Parathyroid adenoma (tissue), 2 donors: Measurements from ENCODE around the gene EIF2S2.

Source experiments
- H2AFZ ChIP-seq: fragments of 300-600 bp; sonication (generic); one replicate; pipeline ENCODE4 v1.7.0; 2017; ENCODE audit warnings: antibody characterized with exemption, mild to moderate bottlenecking
- H3K27ac ChIP-seq: fragments of 300-600 bp; sonication (generic); one replicate; pipeline ENCODE4 v1.7.0; 2017
- H3K27me3 ChIP-seq: fragments of 300-600 bp; sonication (generic); one replicate; pipeline ENCODE4 v1.7.0; 2017; ENCODE audit warnings: low read length; ENCODE audit not compliant: control insufficient read depth, insufficient read depth
- H3K36me3 ChIP-seq: fragments of 300-600 bp; sonication (generic); one replicate; pipeline ENCODE4 v1.7.0; 2017; ENCODE audit warnings: low read length; ENCODE audit not compliant: control insufficient read depth, insufficient read depth
- H3K4me1 ChIP-seq: fragments of 300-600 bp; sonication (generic); one replicate; pipeline ENCODE4 v1.7.0; 2017; ENCODE audit warnings: control low read depth
- H3K4me2 ChIP-seq: fragments of 300-600 bp; sonication (generic); one replicate; pipeline ENCODE4 v1.7.0; 2017; ENCODE audit warnings: low read length
- H3K4me3 ChIP-seq: fragments of 300-600 bp; sonication (generic); one replicate; pipeline ENCODE4 v1.7.0; 2017; ENCODE audit warnings: low read depth, low read length
- H3K79me2 ChIP-seq: fragments of 300-600 bp; sonication (generic); one replicate; pipeline ENCODE4 v1.7.0; 2017; ENCODE audit warnings: control low read depth
- H3K9ac ChIP-seq: fragments of 300-600 bp; sonication (generic); one replicate; pipeline ENCODE4 v1.7.0; 2017; ENCODE audit warnings: mild to moderate bottlenecking
- H3K9me3 ChIP-seq: fragments of 300-600 bp; sonication (generic); one replicate; pipeline ENCODE4 v1.7.0; 2017; ENCODE audit warnings: low read length; ENCODE audit not compliant: control insufficient read depth
- TF ChIP-seq, protein P1 (sequence below): fragments of 300-600 bp; sonication (generic); IDR thresholded peaks from one replicate; pipeline ENCODE4 v1.7.0; 2017; ENCODE audit warnings: antibody characterized with exemption, mild to moderate bottlenecking
- donor health status: primary hyperparathyroidism.

Gene EIF2S2

DNA sequence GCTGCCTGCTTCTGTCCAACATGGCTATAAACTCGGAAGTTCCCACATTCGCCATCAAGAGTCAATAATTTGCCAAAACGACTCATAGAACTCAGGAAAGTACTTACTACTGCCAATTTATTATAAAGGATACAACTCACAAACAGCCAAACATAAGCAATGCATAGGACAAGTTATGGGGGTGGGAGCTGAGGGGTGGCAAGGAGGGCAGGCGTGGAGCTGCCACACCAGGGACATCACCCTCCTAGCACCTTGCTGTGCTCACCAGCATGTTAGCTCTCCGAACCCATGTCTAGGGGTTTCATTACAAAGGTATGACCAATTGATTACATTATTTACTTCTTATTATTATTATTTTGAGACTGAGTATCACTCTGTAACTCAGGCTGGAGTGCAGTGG is 12.4 kb downstream of the EIF2S2 start:
- Histone ChIP-seq H3K79me2 (peaks cover 14% of the 10 kb centered on the region), H3K27ac (no peak overlapping the region), H2AFZ (no peak overlapping the region), H3K4me2 (no peak overlapping the region), H3K9me3 (no peaks in the 10 kb centered on the region), H3K4me3 (no peak overlapping the region), H3K4me1 (no peaks in the 10 kb centered on the region), H3K27me3 (no peaks in the 10 kb centered on the region), H3K36me3 (no peaks in the 10 kb centered on the region), H3K9ac (no peak overlapping the region)
- TF ChIP-seq, protein P1, sequence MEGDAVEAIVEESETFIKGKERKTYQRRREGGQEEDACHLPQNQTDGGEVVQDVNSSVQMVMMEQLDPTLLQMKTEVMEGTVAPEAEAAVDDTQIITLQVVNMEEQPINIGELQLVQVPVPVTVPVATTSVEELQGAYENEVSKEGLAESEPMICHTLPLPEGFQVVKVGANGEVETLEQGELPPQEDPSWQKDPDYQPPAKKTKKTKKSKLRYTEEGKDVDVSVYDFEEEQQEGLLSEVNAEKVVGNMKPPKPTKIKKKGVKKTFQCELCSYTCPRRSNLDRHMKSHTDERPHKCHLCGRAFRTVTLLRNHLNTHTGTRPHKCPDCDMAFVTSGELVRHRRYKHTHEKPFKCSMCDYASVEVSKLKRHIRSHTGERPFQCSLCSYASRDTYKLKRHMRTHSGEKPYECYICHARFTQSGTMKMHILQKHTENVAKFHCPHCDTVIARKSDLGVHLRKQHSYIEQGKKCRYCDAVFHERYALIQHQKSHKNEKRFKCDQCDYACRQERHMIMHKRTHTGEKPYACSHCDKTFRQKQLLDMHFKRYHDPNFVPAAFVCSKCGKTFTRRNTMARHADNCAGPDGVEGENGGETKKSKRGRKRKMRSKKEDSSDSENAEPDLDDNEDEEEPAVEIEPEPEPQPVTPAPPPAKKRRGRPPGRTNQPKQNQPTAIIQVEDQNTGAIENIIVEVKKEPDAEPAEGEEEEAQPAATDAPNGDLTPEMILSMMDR: no peak

- TF ChIP-seq, protein P1: no peak
- no peak overlapping the region for H3K4me2 ChIP-seq
- H3K4me3 ChIP-seq: no peak overlapping the region
- H3K36me3 ChIP-seq: no peaks in the 10 kb centered on the region
- no peak overlapping the region for H3K9ac ChIP-seq
- H3K27me3 ChIP-seq: no peaks in the 10 kb centered on the region
- H3K27ac ChIP-seq: no peak overlapping the region
- H3K79me2 ChIP-seq: peaks cover 9% of the 10 kb centered on the region
- no peaks in the 10 kb centered on the region for H3K9me3 ChIP-seq
- H3K4me1 ChIP-seq: no peaks in the 10 kb centered on the region
- no peak overlapping the region for H2AFZ ChIP-seq
Observed at GRCh38 chr20:34098570-34098969, 13.5 kb downstream of the EIF2S2 start.

- H3K79me2 ChIP-seq: peaks cover 2% of the 10 kb centered on the region
- H3K4me2 ChIP-seq: no peak overlapping the region
- no peaks in the 10 kb centered on the region for H3K9me3 ChIP-seq
- no peak overlapping the region for H3K4me3 ChIP-seq
- TF ChIP-seq, protein P1: no peak
- no peak overlapping the region for H3K27ac ChIP-seq
- H3K4me1 ChIP-seq: no peaks in the 10 kb centered on the region
- H3K27me3 ChIP-seq: no peaks in the 10 kb centered on the region
- H3K9ac ChIP-seq: no peak overlapping the region
- no peaks in the 10 kb centered on the region for H3K36me3 ChIP-seq
- H2AFZ ChIP-seq: no peak overlapping the region
Observed at GRCh38 chr20:34096699-34097444, 15.2 kb downstream of the EIF2S2 start.

- Histone ChIP-seq H3K9me3 (no peaks in the 10 kb centered on the region), H3K27ac (no peak overlapping the region), H3K4me1 (no peaks in the 10 kb centered on the region), H3K36me3 (no peaks in the 10 kb centered on the region), H3K4me2 (no peak overlapping the region), H3K4me3 (no peak overlapping the region), H3K9ac (no peak overlapping the region), H2AFZ (no peak overlapping the region), H3K79me2 (no peaks in the 10 kb centered on the region), H3K27me3 (no peaks in the 10 kb centered on the region)
- TF ChIP-seq, protein P1: no peak
Observed at GRCh38 chr20:34095825-34096224, 16.2 kb downstream of the EIF2S2 start.

GRCh38 chr20:34093895-34094294 is 18.1 kb downstream of the EIF2S2 start:
- TF ChIP-seq, protein P1: no peak
- Histone ChIP-seq H3K36me3 (no peaks in the 10 kb centered on the region), H3K27ac (no peak overlapping the region), H3K4me1 (no peaks in the 10 kb centered on the region), H3K4me2 (no peak overlapping the region), H3K9ac (no peak overlapping the region), H3K79me2 (no peaks in the 10 kb centered on the region), H3K27me3 (no peaks in the 10 kb centered on the region), H3K9me3 (no peaks in the 10 kb centered on the region), H2AFZ (no peak overlapping the region), H3K4me3 (no peak overlapping the region)
